Upper lobe of left lung (tissue), 4 donors: ENCODE measurements around the gene FSTL5.

Source experiments
- CTCF ChIP-seq, 6 experiments: fragments of 450-650 bp in 4 of 6; fragments of 200-600 bp in 2 of 6; sonication (generic) in 2 of 6; IDR thresholded peaks; one replicate each; pipeline ENCODE4 v1.5.1; 2016 to 2019; ENCODE audit warnings: antibody characterized with exemption in 6 of 6
- EP300 ChIP-seq, 4 donors: sonication (generic); formaldehyde crosslinking; IDR thresholded peaks; one replicate each; pipeline ENCODE4 v1.5.1; 2017; ENCODE audit warnings: antibody characterized with exemption in 4 of 4, control low read depth in 2 of 4
- POLR2A ChIP-seq, 4 donors: fragments of 450-650 bp; IDR thresholded peaks; one replicate each; pipeline ENCODE4 v1.5.1; 2016 to 2017; ENCODE audit warnings: antibody characterized with exemption in 4 of 4, mild to moderate bottlenecking in 2 of 4
- POLR2AphosphoS5 ChIP-seq, 2 donors: sonication (generic); formaldehyde crosslinking; IDR thresholded peaks; one replicate each; pipeline ENCODE4 v1.5.1; 2017; ENCODE audit warnings: antibody characterized with exemption in 2 of 2

GRCh38 chr4:161530710-161531109 lies 633.1 kb downstream of the FSTL5 start:
- no peak for TF ChIP-seq POLR2AphosphoS5 (IDR thresholded peaks at IDR 0.05)
- TF ChIP-seq CTCF (IDR thresholded peaks at IDR 0.05): no peak
- no peak for TF ChIP-seq POLR2A (IDR thresholded peaks at IDR 0.05)
- no peak for TF ChIP-seq EP300 (IDR thresholded peaks at IDR 0.05)
